Activated CD4-positive, alpha-beta T cell treated with anti-CD3 and anti-CD28 coated beads for 1 hour (primary cell): ENCODE results near the gene CWF19L2.

Experiments used
- DNase-seq: peaks from one replicate; pipeline ENCODE4 v3.0.0-alpha.2; 2020

CWF19L2 gene

DNA sequence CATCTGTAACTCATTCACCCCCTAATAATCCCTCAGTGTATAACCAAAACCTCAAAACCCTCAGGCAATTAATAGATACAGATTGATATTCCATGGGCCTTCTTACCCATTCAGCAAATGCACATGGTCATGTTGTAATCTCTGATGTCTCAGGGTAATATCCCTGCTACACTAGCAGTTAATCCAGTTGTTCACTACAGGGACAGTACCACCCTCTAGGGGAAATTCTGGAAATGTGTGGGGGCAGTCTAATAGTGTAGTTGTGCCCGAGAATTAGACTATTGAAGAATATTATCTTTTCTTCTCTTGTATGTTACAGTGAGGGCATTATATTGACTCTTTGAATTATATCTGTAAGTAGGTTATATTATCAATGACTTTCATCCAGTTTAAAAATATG, 175.4 kb downstream of the CWF19L2 start:
- no peak for DNase-seq
